ENCODE results near the gene MINK1. TPM values are rescaled to one million over a fixed set of nuclear protein-coding genes. Genes with fewer than 3 reads are reported as not detected.

Gene MINK1
- total and polyA plus RNA-seq, 2 of the 13 experiments (the other 11 are each of a cell fraction or from before 2014, with no cell fraction given): 17.2 to 63.9 TPM

DNA sequence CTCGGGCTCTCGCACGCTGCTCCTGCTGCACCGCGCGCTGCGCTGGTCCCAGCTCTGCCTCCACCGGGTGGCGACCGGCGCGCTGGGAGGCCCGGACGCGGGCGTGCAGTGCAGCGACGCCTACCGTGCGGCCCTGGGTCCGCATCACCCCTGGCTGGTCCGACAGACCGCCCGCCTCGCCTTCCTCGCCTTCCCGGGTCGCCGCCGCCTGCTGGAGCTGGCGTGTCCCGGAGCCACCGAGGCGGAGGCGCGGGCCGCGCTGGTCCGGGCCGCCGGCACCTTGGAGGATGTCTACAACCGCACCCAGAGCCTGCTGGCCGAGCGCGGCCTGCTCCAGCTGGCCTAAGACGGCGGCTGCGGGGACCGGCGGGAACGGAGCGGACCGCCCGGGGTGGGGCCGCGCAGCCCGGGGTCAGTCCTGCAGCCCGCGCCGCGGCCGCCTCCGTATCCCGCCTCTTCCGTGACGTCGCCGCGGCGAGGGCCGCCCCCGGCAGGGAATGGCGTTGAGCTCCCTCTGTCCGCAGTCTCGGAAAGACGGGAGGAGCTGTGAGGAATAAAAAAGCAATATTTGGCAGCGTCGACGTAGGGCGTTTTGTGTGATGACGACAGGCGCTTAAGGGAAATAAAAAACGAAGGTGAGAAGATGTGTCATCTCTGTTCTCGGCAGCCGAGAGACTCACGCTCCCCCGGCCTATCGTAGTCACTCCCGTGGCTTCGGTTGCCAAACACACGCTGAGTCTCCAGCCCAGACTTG, 43.0 kb upstream of the MINK1 start (continued):
- TF ChIP-seq, protein P1, sequence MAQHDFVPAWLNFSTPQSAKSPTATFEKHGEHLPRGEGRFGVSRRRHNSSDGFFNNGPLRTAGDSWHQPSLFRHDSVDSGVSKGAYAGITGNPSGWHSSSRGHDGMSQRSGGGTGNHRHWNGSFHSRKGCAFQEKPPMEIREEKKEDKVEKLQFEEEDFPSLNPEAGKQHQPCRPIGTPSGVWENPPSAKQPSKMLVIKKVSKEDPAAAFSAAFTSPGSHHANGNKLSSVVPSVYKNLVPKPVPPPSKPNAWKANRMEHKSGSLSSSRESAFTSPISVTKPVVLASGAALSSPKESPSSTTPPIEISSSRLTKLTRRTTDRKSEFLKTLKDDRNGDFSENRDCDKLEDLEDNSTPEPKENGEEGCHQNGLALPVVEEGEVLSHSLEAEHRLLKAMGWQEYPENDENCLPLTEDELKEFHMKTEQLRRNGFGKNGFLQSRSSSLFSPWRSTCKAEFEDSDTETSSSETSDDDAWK (CRISPR knock-in tag; IDR thresholded peaks at IDR 0.05): no peak
- TF ChIP-seq ZSCAN30 (CRISPR knock-in tag; IDR thresholded peaks at IDR 0.05): no peak
- TF ChIP-seq, protein P2, sequence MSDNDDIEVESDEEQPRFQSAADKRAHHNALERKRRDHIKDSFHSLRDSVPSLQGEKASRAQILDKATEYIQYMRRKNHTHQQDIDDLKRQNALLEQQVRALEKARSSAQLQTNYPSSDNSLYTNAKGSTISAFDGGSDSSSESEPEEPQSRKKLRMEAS (IDR thresholded peaks at IDR 0.05): peak; percentile 65
- TF ChIP-seq, protein P3, sequence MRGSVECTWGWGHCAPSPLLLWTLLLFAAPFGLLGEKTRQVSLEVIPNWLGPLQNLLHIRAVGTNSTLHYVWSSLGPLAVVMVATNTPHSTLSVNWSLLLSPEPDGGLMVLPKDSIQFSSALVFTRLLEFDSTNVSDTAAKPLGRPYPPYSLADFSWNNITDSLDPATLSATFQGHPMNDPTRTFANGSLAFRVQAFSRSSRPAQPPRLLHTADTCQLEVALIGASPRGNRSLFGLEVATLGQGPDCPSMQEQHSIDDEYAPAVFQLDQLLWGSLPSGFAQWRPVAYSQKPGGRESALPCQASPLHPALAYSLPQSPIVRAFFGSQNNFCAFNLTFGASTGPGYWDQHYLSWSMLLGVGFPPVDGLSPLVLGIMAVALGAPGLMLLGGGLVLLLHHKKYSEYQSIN (CRISPR knock-in tag; IDR thresholded peaks at IDR 0.05; ENCODE audit: borderline replicate concordance): 0 out of 2 replicates have a peak, but pooled peaks have one; percentile 36
- peak; percentile 90 for TF ChIP-seq ZSCAN21 (CRISPR knock-in tag; IDR thresholded peaks at IDR 0.05; ENCODE audit: borderline replicate concordance)
- TF ChIP-seq, protein P4, sequence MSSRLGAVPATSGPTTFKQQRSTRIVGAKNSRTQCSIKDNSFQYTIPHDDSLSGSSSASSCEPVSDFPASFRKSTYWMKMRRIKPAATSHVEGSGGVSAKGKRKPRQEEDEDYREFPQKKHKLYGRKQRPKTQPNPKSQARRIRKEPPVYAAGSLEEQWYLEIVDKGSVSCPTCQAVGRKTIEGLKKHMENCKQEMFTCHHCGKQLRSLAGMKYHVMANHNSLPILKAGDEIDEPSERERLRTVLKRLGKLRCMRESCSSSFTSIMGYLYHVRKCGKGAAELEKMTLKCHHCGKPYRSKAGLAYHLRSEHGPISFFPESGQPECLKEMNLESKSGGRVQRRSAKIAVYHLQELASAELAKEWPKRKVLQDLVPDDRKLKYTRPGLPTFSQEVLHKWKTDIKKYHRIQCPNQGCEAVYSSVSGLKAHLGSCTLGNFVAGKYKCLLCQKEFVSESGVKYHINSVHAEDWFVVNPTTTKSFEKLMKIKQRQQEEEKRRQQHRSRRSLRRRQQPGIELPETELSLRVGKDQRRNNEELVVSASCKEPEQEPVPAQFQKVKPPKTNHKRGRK (CRISPR knock-in tag; IDR thresholded peaks at IDR 0.05): no peak
- TF ChIP-seq PRPF4 (IDR thresholded peaks at IDR 0.05; ENCODE audit: low read depth, low read length, poor library complexity, severe bottlenecking): no peak
- TF ChIP-seq, protein P5, sequence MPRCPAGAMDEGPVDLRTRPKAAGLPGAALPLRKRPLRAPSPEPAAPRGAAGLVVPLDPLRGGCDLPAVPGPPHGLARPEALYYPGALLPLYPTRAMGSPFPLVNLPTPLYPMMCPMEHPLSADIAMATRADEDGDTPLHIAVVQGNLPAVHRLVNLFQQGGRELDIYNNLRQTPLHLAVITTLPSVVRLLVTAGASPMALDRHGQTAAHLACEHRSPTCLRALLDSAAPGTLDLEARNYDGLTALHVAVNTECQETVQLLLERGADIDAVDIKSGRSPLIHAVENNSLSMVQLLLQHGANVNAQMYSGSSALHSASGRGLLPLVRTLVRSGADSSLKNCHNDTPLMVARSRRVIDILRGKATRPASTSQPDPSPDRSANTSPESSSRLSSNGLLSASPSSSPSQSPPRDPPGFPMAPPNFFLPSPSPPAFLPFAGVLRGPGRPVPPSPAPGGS (CRISPR knock-in tag; IDR thresholded peaks at IDR 0.05): peak; percentile 61; the same call in 1 of the 2 replicates
- TF ChIP-seq XBP1 (CRISPR knock-in tag; IDR thresholded peaks at IDR 0.05): no peak; the same call in 1 of the 2 replicates
- TF ChIP-seq NFKB2 (CRISPR knock-in tag; IDR thresholded peaks at IDR 0.05; ENCODE audit: borderline replicate concordance): no peak
- TF ChIP-seq, protein P6, sequence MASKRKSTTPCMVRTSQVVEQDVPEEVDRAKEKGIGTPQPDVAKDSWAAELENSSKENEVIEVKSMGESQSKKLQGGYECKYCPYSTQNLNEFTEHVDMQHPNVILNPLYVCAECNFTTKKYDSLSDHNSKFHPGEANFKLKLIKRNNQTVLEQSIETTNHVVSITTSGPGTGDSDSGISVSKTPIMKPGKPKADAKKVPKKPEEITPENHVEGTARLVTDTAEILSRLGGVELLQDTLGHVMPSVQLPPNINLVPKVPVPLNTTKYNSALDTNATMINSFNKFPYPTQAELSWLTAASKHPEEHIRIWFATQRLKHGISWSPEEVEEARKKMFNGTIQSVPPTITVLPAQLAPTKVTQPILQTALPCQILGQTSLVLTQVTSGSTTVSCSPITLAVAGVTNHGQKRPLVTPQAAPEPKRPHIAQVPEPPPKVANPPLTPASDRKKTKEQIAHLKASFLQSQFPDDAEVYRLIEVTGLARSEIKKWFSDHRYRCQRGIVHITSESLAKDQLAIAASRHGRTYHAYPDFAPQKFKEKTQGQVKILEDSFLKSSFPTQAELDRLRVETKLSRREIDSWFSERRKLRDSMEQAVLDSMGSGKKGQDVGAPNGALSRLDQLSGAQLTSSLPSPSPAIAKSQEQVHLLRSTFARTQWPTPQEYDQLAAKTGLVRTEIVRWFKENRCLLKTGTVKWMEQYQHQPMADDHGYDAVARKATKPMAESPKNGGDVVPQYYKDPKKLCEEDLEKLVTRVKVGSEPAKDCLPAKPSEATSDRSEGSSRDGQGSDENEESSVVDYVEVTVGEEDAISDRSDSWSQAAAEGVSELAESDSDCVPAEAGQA (IDR thresholded peaks at IDR 0.05; ENCODE audit: low read depth): no peak
- TF ChIP-seq, protein P6 (CRISPR knock-in tag; IDR thresholded peaks at IDR 0.05; ENCODE audit: borderline replicate concordance): peak; percentile 53; the same call in 1 of the 2 replicates
- no peak for TF ChIP-seq GPN1 (CRISPR knock-in tag; IDR thresholded peaks at IDR 0.05; ENCODE audit: borderline replicate concordance)
- no peak for TF ChIP-seq FOXJ3 (CRISPR knock-in tag; IDR thresholded peaks at IDR 0.05; ENCODE audit: borderline replicate concordance)
- TF ChIP-seq HOXA7 (CRISPR knock-in tag; IDR thresholded peaks at IDR 0.05): no peak
- TF ChIP-seq DNMT1 (CRISPR knock-in tag; IDR thresholded peaks at IDR 0.05): no peak
- no peak for TF ChIP-seq BHLHE40 (IDR thresholded peaks at IDR 0.05; ENCODE audit: low read length)
